GM12878 (cell line): Measurements from ENCODE around the gene SPHK1. TPM values are rescaled to one million over a fixed set of nuclear protein-coding genes. Genes with fewer than 3 reads are reported as not detected.

Source experiments
- ATAC-seq: fragments of 200-7000 bp; cut with Tn5 transposase; 3 replicates; pipeline ENCODE4 v1.9.1; 2020; ENCODE audit warnings: mild to moderate bottlenecking, moderate library complexity
- BruUV-seq: library from RNA; stranded (reverse); fragments of 400-500 nt; replicated peaks from 2 replicates; lab custom pipeline; 2021; lab: Mats Ljungman, UMichigan
- CTCF ChIA-PET: fragments of 300-600 bp; sonication (Branson Sonifier 250); formaldehyde crosslinking; extraction: SDS; loops from one replicate; lab custom pipeline; 2021; ENCODE audit warnings: inconsistent platforms; lab: Yijun Ruan, JAX
- POLR2A ChIA-PET: fragments of 350-600 bp; formaldehyde crosslinking; extraction: SDS; loops from one replicate; lab custom pipeline; 2021; ENCODE audit warnings: inconsistent platforms; lab: Charles Lee
- RAD21 ChIA-PET: fragments of 300-600 bp; sonication (Branson Sonifier 250); formaldehyde crosslinking; loops from one replicate; lab custom pipeline; 2023; ENCODE audit warnings: antibody characterized with exemption; ENCODE audit not compliant: unreplicated experiment; lab: Charles Lee
- SMC1A ChIA-PET: fragments of 300-600 bp; sonication (Branson Sonifier 250); formaldehyde crosslinking; loops from one replicate; lab custom pipeline; 2023; ENCODE audit not compliant: unreplicated experiment, uncharacterized antibody; lab: Charles Lee
- DNase-seq: peaks from one replicate; pipeline ENCODE4 v3.0.0-alpha.2; 2011; ENCODE audit warnings: low read depth, low spot score
- FAIRE-seq: peaks from 3 replicates; lab custom pipeline; 2011; peaks lifted over from hg19 to GRCh38; lab: Jason Lieb, UNC
- H2AFZ ChIP-seq: 2 replicates; pipeline ENCODE4 v1.6.0; 2011; ENCODE audit warnings: low read depth, low read length, control low read depth; ENCODE audit not compliant: control insufficient read depth
- H3K27ac ChIP-seq: 2 replicates; pipeline ENCODE4 v1.5.1; 2011; ENCODE audit warnings: control low read depth; ENCODE audit not compliant: control insufficient read depth, insufficient read depth
- H3K27me3 ChIP-seq, 2 experiments: replicated peaks in 1 of 2; 2 replicates each; pipeline versions ENCODE4 v1.6.0 to v1.6.1; 2011; ENCODE audit warnings: low read length in 1 of 2; ENCODE audit not compliant: control insufficient read depth in 2 of 2, insufficient read depth in 2 of 2
- H3K36me3 ChIP-seq, 2 experiments: 2 replicates each; pipeline ENCODE4 v1.5.1; 2011; ENCODE audit warnings: low read length in 1 of 2; ENCODE audit not compliant: control insufficient read depth in 2 of 2, insufficient read depth in 2 of 2
- H3K4me1 ChIP-seq: 2 replicates; pipeline ENCODE4 v1.6.1; 2011; ENCODE audit warnings: mild to moderate bottlenecking, low read length, moderate library complexity, mixed read lengths; ENCODE audit not compliant: control insufficient read depth, insufficient read depth
- H3K4me2 ChIP-seq: 2 replicates; pipeline ENCODE4 v1.6.0; 2011; ENCODE audit warnings: control low read depth; ENCODE audit not compliant: control insufficient read depth, insufficient read depth
- H3K4me3 ChIP-seq: fragments of 200-600 bp; sonication (generic); 2 replicates; pipeline ENCODE4 v1.5.1; 2016
- H3K79me2 ChIP-seq: 2 replicates; pipeline ENCODE4 v1.6.0; 2011; ENCODE audit warnings: low read length; ENCODE audit not compliant: control insufficient read depth, insufficient read depth
- H3K9ac ChIP-seq: 2 replicates; pipeline ENCODE4 v1.8.0; 2011; ENCODE audit warnings: low read length, control low read depth, mixed read lengths; ENCODE audit not compliant: control insufficient read depth, insufficient read depth
- H3K9me3 ChIP-seq: replicated peaks from 3 replicates; pipeline ENCODE4 v1.5.1; 2011; ENCODE audit warnings: mild to moderate bottlenecking, low read length; ENCODE audit not compliant: control insufficient read depth, insufficient read depth
- H4K20me1 ChIP-seq: 2 replicates; pipeline ENCODE4 v1.6.0; 2011; ENCODE audit not compliant: control insufficient read depth, insufficient read depth
- ASH2L ChIP-seq: fragments of 300-600, 200-600 bp; sonication (generic); IDR thresholded peaks from 2 replicates; pipeline ENCODE4 v1.6.1; 2017; ENCODE audit warnings: low read depth, mild to moderate bottlenecking, borderline replicate concordance
- EGR1 ChIP-seq, 2 experiments: IDR thresholded peaks; 1 replicate in 1 of 2; 2 replicates in 1 of 2; pipeline ENCODE4 v1.6.1; 2011 to 2012; ENCODE audit warnings: low read depth in 2 of 2, low read length in 2 of 2, borderline replicate concordance in 1 of 2, mild to moderate bottlenecking in 1 of 2, moderate library complexity in 1 of 2
- FOS ChIP-seq: IDR thresholded peaks from 3 replicates; pipeline ENCODE4 v1.6.1; 2011; ENCODE audit warnings: borderline replicate concordance; ENCODE audit not compliant: insufficient read length; ENCODE audit errors: extremely low read depth
- MXI1 ChIP-seq: fragments of 150-350 bp; IDR thresholded peaks from 2 replicates; pipeline ENCODE4 v1.6.1; 2011; ENCODE audit warnings: low read depth, mild to moderate bottlenecking, inconsistent platforms, low read length, improper control_type of control experiment
- NFXL1 ChIP-seq: fragments of 450-650 bp; IDR thresholded peaks from 2 replicates; pipeline ENCODE4 v1.6.1; 2017; ENCODE audit warnings: antibody characterized with exemption, mild to moderate bottlenecking, borderline replicate concordance
- NR2F1 ChIP-seq: fragments of 450-650 bp; conservative IDR thresholded peaks from 2 replicates; pipeline ENCODE4 v1.6.1; 2017; ENCODE audit warnings: mild to moderate bottlenecking
- SIX5 ChIP-seq: IDR thresholded peaks from 2 replicates; pipeline ENCODE4 v1.6.1; 2011; ENCODE audit warnings: mild to moderate bottlenecking, low read depth, low read length, moderate library complexity; ENCODE audit not compliant: severe bottlenecking
- ZNF207 ChIP-seq: fragments of 450-650 bp; IDR thresholded peaks from 2 replicates; pipeline ENCODE4 v1.6.1; 2014; ENCODE audit warnings: antibody characterized with exemption, mild to moderate bottlenecking, borderline replicate concordance
- WGBS: methylation state at CpG from one replicate; pipeline ENCODE4 v1.1.6; 2016; ENCODE audit warnings: low lambda C conversion rate; ENCODE audit not compliant: insufficient replicate concordance, insufficient coverage; ENCODE audit errors: missing lambda C conversion rate; 5-methylcytosine and 5-hydroxymethylcytosine counted together
- in situ Hi-C: fragments of 300-500 bp; cut with MboI; formaldehyde crosslinking; loops from 9 replicates; pipeline ENCODE4 v1.14.3; 2018; ENCODE audit warnings: mixed read lengths
- intact Hi-C: fragments of 100-400 bp; cut with micrococcal nuclease; formaldehyde crosslinking; loops from one replicate; pipeline ENCODE4 v1.14.2; 2022; ENCODE audit not compliant: unreplicated experiment
- polyA plus RNA-seq, 11 experiments: library from polyadenylated mRNA; depleted of rRNA in 4 of 11; unstranded in 6 of 11; stranded (reverse) in 5 of 11; fragments of >200 nt; fragmentation: Nextera tagmentation in 4 of 11; fragmentation: Illumina TruSeq in 1 of 11; extraction: Ambion mirVana in 4 of 11; extraction: Trizol in 1 of 11; gene quantifications; 1 replicate in 1 of 11; 2 replicates in 10 of 11; pipeline versions ENCODE4 v1.2.1 to v1.2.3, GENCODE V29; 2011 to 2016; ENCODE audit warnings: inconsistent platforms in 2 of 11, missing spikeins in 2 of 11, low read depth in 1 of 11
- total RNA-seq, 4 experiments: library from RNA; depleted of rRNA in 3 of 4; stranded (reverse); fragments of >200 nt in 3 of 4; fragmentation: Illumina TruSeq in 1 of 4; extraction: Trizol in 1 of 4; gene quantifications; 2 replicates each; pipeline versions ENCODE4 v1.2.1 to v1.2.3, GENCODE V29; 2013 to 2021
- TF ChIP-seq, protein P1 (sequence below): fragments of 450-650 bp; formaldehyde crosslinking; IDR thresholded peaks from 2 replicates; pipeline ENCODE4 v1.5.0; 2022; ENCODE audit warnings: mild to moderate bottlenecking, missing genetic modification characterization
- TF ChIP-seq, protein P2 (sequence below): fragments of 450-650 bp; IDR thresholded peaks from 2 replicates; pipeline ENCODE4 v1.6.1; 2016; ENCODE audit warnings: mild to moderate bottlenecking, moderate library complexity, borderline replicate concordance

Gene SPHK1
- total and polyA plus RNA-seq, 10 of the 15 experiments (the other 5 are each of a cell fraction or from before 2014, with no cell fraction given): 0.09 to 1.1 (median 0.36) TPM; not detected in 2

DNA sequence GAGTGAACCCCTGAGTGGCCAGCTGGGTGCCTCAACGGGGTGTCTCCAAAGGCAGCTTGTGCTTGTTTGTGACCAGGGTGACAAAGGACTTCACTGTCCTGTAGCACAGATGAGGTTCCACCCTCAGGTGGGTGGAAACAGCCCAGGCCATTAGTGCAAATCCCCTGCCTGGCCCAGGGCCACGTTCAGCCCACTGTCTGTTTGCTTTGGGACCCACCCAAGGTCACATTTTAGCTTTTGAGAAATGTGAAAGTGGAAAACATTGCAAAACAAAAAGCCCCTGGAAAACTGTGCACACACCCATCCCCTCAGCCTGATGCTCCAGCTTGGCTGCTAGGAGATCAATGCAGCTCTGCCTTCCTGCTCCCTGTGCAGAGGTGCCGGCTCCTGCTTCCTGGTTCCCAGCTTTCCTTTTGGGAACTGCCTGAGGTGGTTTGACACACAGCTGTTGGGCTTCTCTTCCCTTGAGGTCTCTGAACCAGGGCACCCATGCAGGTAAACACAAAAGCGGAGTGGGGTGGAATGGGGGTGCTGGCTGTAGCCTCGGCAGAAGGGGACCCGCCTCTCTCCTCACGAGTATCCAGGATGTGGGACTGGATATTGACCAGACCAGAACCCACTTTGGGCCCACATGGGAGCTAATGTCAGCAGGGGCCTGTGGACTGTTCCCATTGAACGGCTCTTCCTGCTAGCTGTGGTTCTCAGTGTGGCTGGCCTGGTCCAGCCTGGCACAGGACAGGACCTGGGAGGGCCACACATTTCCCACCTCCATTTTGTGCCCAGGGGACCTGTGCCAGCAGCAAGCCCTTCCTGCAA, 7.9 kb upstream of the SPHK1 start:
- FAIRE-seq (no peak), ATAC-seq (no peak)
- Histone ChIP-seq H3K4me3 (no peak overlapping the region), H3K4me1 (no peaks in the 10 kb centered on the region), H3K4me2 (no peak overlapping the region), H2AFZ (no peak overlapping the region), H3K9me3 (no peaks in the 10 kb centered on the region), H4K20me1 (no peaks in the 10 kb centered on the region), H3K79me2 (no peaks in the 10 kb centered on the region), H3K36me3 (no peaks in the 10 kb centered on the region), H3K9ac (no peak overlapping the region)
- BruUV-seq: no TSS peak
- ChIA-PET CTCF (interaction anchor here (0.8 to 1.3 kb wide), 5 partner anchors 9 to 78 kb away, joined by 3 to 7 read pairs (median 3); no protein-coding TSS in a partner anchor), SMC1A (interaction anchor here (0.8 kb wide), 1 partner anchor 82 kb away, joined by 3 read pairs; no protein-coding TSS in a partner anchor)
- in situ Hi-C loops: no loop called here
- WGBS: 33% methylated on average over 8 of the region's 8 CpGs
- TF ChIP-seq NFXL1 (no peak), SIX5 (no peak), ZNF207 (no peak), NR2F1 (no peak), FOS (no peak), MXI1 (no peak), ASH2L (no peak), EGR1 (IDR thresholded peaks at IDR 0.05; ENCODE audit: borderline replicate concordance in 1 of 2, low read depth in 2 of 2, low read length in 2 of 2) (no peak)
- TF ChIP-seq, protein P1, sequence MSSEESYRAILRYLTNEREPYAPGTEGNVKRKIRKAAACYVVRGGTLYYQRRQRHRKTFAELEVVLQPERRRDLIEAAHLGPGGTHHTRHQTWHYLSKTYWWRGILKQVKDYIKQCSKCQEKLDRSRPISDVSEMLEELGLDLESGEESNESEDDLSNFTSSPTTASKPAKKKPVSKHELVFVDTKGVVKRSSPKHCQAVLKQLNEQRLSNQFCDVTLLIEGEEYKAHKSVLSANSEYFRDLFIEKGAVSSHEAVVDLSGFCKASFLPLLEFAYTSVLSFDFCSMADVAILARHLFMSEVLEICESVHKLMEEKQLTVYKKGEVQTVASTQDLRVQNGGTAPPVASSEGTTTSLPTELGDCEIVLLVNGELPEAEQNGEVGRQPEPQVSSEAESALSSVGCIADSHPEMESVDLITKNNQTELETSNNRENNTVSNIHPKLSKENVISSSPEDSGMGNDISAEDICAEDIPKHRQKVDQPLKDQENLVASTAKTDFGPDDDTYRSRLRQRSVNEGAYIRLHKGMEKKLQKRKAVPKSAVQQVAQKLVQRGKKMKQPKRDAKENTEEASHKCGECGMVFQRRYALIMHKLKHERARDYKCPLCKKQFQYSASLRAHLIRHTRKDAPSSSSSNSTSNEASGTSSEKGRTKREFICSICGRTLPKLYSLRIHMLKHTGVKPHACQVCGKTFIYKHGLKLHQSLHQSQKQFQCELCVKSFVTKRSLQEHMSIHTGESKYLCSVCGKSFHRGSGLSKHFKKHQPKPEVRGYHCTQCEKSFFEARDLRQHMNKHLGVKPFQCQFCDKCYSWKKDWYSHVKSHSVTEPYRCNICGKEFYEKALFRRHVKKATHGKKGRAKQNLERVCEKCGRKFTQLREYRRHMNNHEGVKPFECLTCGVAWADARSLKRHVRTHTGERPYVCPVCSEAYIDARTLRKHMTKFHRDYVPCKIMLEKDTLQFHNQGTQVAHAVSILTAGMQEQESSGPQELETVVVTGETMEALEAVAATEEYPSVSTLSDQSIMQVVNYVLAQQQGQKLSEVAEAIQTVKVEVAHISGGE (CRISPR knock-in tag): no peak
- TF ChIP-seq, protein P2, sequence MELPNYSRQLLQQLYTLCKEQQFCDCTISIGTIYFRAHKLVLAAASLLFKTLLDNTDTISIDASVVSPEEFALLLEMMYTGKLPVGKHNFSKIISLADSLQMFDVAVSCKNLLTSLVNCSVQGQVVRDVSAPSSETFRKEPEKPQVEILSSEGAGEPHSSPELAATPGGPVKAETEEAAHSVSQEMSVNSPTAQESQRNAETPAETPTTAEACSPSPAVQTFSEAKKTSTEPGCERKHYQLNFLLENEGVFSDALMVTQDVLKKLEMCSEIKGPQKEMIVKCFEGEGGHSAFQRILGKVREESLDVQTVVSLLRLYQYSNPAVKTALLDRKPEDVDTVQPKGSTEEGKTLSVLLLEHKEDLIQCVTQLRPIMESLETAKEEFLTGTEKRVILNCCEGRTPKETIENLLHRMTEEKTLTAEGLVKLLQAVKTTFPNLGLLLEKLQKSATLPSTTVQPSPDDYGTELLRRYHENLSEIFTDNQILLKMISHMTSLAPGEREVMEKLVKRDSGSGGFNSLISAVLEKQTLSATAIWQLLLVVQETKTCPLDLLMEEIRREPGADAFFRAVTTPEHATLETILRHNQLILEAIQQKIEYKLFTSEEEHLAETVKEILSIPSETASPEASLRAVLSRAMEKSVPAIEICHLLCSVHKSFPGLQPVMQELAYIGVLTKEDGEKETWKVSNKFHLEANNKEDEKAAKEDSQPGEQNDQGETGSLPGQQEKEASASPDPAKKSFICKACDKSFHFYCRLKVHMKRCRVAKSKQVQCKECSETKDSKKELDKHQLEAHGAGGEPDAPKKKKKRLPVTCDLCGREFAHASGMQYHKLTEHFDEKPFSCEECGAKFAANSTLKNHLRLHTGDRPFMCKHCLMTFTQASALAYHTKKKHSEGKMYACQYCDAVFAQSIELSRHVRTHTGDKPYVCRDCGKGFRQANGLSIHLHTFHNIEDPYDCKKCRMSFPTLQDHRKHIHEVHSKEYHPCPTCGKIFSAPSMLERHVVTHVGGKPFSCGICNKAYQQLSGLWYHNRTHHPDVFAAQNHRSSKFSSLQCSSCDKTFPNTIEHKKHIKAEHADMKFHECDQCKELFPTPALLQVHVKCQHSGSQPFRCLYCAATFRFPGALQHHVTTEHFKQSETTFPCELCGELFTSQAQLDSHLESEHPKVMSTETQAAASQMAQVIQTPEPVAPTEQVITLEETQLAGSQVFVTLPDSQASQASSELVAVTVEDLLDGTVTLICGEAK: no peak
- TF ChIP-seq, all 136 proteins: peak for 0
- POLR2A ChIA-PET: interaction anchor here (0.7 kb wide), 1 partner anchor 647 kb away, joined by 3 read pairs; no protein-coding TSS in a partner anchor
- Histone ChIP-seq H3K27ac (no peak overlapping the region), H3K27me3 (no peaks in the 10 kb centered on the region; a peak in 1 of 4 replicates)
- no peak for DNase-seq
- intact Hi-C loops: no loop called here
- RAD21 ChIA-PET: no interaction called here
